HG03565 (cell line): Measurements from ENCODE around the gene PALMD.

Experiments
- ATAC-seq: cut with Tn5 transposase; IDR thresholded peaks from one replicate; pipeline ENCODE4 v1.9.1; 2021; ENCODE audit warnings: mild to moderate bottlenecking, moderate library complexity; ENCODE audit not compliant: unreplicated experiment

PALMD gene

GRCh38 chr1:99645699-99646531 lies at the start of gene PALMD:
TSS of gene PALMD (plus strand) at chr1:99646113. CDS start at chr1:99646318, 205 bp downstream.
- no peak for ATAC-seq

DNA sequence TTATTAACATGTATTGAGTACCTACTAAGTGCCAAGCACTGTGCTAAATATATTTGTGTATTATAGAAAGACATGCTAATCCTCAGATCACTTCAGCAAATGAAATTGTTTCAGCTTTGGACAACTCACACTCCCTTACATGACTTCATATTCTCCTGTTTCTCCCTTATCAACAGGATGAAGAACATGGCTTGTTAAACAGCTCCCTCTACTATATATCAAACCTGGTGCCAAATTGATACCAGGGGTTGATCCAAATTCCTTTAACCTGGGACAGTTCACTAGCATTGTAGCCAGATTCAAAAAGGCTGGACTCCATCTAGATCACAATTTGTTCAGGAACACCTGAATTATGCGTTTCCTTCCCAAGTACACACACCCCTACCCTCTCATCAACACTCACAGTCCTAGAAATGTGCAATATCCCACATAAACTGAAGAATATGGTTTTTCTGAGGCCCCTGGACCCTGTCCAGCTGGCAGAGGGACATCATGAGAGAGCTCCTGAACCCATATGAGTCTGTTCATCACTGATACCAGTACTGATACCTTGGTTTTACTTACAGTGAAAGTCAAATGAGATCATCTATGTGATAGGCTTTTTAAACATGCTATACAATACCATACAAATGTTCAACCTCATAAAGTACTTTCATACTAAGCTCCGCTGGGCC lies 47.0 kb upstream of the PALMD start:
- no peak for ATAC-seq

DNA sequence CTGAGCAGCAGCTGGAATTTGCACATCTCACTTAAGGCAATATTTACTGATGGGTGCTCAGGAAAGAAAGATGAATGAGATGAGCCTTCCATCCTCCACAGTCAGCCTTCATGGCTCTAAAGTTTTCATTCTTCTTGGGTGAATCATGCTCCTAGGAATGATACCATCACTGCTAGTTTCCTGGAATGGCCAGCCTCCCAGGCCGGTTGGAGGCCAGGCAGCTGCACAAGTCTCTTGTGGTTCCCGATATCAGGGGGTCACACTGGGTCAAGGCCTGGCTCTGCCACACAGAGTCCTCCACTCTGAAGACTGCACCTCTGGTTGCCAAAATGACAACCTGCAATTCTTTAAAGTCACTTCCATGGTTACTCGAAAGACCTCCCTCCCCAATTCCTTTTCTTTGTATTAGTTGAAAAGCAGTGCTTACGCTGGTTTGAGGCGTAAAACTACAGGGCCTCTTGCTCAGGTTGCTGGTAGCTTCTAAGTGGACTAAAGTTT lies 46.2 kb upstream of the PALMD start:
- no peak for ATAC-seq

DNA sequence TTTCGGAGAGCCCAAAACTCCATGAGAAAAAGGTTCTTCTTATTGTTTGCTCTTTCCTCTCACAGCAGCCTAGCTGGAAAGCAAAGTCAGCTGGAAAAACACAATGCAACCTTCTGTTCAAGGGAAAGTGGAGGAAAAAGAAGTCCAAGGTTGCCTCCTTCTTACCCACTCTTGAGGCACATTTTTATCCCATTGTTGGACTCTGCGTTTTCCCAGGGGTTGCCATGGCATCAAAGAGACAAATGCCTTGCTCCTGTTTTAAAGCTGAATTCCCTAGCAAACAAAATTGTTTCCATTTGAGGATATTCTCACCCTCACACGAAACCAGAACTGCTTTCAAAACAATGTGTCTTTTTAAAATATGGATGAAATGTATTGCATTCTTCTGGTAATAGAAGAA lies 45.1 kb upstream of the PALMD start:
- no peak for ATAC-seq

DNA sequence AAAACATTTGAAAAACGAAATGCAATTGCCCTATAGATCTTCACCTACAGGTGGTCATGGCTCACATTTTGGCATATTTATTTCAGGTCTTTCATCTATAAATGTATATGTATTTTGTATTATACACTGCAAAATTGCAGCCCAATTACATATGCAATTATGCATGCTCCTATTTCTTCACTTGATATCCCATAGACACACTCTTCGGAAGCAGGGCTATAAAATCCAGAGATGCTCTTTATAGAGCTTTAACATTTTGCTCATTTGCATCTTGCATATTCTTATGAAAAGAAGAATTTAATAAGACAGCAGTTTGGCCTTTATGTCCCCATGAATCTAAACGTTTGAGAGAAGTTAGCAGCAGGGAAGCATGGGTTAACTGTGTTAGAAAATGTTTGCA lies 44.7 kb upstream of the PALMD start:
- ATAC-seq, result no peak

DNA sequence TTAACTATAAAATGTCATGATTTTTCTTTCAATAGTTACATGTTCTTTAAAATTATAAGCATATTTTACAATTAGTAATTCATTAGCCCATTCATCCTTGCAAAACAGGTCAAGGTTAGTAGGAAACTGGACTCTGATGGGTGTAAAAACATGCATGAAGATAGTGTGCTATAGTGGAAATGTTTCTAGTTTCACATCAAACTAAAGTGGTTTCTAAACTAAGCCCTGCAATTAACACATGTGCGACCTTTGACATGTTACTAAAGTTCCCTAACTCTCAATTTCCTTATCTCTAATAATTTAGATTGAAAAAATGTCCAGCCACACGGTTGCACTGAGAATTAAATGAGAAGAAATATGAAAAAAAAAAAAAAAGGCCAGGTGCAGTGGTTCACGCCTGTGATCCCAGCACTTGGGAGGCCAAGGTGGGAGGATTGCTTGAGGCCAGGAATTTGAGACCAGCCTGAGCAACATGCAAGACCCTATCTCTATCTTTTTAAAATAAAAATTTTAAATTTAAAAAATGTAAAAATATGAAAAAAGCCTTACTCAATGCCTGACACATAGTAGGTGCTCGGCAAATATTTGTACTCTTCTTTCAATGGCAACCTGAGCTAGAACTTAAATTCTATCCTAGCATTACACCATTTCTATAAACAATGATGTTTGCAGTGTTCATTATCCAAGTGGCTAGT lies 44.1 kb upstream of the PALMD start:
- no peak for ATAC-seq

- ATAC-seq, result no peak
These were observed 43.4 kb upstream of the PALMD start for GRCh38 chr1:99602404-99602969.

GRCh38 chr1:99603699-99604560 lies 42.0 kb upstream of the PALMD start:
- ATAC-seq, result no peak

DNA sequence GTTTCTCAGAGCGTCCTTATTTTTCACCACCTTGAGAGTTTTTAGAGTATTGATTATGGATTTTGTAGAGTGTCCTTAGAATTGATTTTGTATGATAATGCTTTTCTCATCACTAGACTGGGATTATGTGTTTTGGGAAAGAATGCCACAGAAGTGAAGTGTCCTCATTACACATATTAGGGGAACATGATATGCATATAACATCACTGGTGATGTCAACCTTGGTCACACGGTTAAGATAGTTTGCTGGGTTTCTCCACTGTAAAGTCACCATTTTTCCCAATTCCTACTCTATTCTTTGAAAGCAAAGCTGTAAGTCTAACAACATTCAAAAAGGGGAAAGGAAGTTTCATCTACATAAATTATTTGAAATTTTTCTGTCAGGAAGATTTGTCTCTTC lies 39.6 kb upstream of the PALMD start:
- ATAC-seq, result no peak

DNA sequence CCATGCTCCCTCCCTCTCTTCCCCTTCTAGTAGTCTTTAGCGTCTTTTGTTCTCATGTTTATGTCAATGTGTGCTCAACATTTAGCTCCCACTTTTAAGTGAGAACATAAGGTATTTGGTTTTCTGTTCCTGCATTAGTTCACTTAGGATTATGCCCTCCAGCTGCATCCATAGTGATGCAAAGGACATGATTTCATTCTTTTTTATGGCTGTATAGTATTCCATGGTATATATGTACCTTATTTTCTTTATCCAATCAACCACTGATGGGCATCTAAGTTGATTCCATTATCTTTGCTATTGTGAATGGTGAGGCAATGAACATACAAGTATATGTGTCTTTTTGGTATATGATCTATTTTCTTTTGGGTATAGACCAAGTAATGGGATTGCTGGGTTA lies 38.3 kb upstream of the PALMD start:
- ATAC-seq, result no peak

DNA sequence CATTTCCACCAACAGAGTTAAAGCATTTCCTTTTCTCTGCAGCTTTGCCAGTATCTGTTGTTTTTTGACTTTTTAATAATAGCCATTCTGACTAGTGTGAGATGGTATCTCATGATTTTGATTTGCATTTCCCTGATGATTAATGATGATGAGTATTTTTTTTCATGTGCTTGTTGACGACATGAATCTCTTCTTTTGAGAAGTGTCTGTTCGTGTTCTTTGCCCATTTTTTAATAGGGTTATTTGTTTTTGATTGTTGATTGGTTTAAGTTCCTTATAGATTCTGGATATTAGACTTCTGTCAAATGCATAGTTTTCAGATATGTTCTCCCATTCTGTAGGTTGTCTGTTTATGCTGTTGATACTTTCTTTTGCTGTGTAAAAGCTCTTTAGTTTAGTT lies 37.9 kb upstream of the PALMD start:
- ATAC-seq, result no peak

- ATAC-seq, result no peak
These were observed 32.2 kb upstream of the PALMD start for GRCh38 chr1:99613716-99614115.

DNA sequence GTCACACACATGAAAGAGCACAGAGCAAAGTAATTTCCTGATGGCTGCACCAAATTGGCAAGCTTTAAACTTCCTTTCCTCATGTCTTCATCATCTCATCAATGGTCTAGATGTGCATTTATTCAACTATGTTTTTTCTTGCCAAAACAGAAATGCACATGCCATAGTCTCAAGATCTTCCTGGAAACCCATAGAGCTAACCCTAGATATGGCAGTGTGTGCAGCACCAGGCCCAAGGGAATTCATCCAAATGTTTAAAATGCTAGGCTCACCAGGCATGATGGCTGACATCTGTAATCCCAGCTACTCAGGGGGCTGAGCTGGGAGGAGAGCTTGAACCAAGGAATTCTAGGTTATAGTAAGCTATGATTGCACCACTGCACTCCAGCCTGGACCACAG lies 31.2 kb upstream of the PALMD start:
- ATAC-seq, result no peak

DNA sequence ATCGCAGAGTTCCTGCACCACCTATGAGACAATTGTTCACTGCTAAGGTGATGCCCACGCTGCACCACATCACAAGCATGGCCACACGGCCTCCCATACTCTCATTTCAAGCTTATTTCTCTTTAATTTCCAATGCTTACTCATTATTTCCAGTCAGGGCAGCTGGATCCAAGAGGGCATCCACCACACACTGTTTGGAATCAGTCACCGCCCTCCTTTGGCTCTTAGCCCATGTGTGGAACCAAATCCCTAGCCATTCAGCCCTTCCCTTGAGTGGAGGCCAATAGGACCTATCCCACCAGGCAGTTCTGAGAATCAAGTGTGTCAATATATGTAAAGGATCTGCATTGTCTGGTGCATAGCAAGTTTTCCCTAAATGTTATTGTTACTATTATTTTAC lies 26.3 kb upstream of the PALMD start:
- ATAC-seq, result no peak

DNA sequence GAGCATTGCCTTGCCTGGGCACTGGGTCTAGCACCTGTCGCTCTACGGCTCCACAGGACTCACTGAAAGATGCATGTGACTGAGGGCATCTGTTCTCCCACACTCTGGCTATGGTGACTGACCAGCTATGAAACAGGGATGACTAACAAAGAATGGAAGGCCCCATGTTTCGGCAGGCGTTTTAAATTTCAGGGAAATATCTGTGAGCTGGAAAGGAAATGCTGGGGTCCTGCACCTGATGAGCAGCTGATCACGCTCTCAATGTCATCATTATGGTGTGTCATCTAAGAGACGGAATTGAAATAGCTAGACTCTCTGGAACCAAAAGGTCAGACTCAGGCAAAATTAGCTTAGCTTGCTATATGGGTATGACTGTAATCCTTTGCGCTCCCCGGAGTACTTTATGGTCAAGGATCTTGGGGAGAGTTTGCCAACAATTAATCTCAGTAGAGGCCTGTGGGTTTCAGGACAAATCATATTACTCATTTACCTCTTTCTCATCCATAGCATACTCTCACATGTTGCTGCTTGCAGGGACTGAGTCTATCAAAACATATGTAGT lies 24.5 kb upstream of the PALMD start:
- ATAC-seq, result no peak

DNA sequence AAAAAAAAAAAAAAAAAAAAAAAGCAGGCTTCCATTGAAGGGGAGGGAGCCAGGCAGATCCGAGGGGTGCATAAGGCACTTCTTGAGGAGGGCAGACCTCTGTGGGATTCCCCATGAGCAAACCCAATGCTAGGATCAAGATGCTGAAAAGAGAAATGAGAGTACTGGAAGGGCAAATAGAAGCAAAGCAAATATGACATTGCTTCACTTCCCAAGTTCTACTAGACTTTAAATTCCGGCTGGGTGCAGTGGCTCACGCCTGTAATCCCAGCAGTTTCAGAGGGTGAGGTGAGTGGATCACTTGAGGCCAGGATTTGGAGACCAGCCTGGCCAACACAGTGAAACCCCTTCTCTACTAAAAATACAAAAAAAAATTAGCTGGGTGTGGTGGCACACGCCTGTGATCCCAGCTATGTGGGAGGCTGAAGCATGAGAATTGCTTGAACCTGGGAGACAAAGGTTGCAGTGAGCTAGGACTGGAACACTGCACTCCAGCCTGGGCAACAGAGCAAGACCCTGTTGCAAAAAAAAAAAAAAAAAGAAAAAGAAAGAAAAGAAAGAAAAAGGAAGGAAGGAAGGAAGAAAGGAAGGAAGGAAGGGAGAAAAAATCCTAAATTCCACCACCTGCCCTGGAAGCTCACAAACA lies 23.1 kb upstream of the PALMD start:
- ATAC-seq, result no peak

GRCh38 chr1:99623554-99623953 lies 22.4 kb upstream of the PALMD start:
- ATAC-seq, result no peak

GRCh38 chr1:99627615-99628014 lies 18.3 kb upstream of the PALMD start:
- no peak for ATAC-seq

DNA sequence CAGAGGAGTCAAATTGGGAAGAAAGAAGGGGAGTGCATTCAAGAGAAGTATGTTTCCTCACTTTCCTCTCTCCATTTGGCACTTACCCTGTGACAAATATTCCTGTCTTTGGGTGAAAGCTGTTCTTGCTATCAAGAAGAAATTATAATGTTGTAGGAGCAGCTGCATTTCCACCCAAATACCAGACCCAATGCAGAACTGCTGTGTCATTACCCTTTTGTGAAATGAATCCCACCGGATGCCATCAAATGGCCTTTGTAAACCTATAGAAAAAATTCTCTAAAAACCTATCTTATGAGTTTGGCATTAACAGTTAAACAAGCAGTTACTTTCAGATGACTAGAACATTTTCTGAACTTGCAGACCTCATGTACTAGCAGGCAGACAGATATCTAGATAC lies 16.7 kb upstream of the PALMD start:
- no peak for ATAC-seq
